SK-N-SH treated with all-trans-retinoic acid at 6 μM for 48 hours (cell line): ENCODE results near the gene RAB3B.

Experiments
- ATAC-seq: fragments of 200-7000 bp; cut with Tn5 transposase; 3 replicates; pipeline ENCODE4 v1.9.1; 2020; ENCODE audit warnings: mild to moderate bottlenecking, moderate library complexity
- BACH2 ChIP-seq: fragments of 250-450 bp; sonication (Bioruptor Pico); IDR thresholded peaks from 2 replicates; pipeline ENCODE4 v1.9.0; 2021; ENCODE audit warnings: mild to moderate bottlenecking, borderline replicate concordance
- CREB5 ChIP-seq: fragments of 250-450 bp; sonication (Bioruptor Pico); IDR thresholded peaks from 2 replicates; pipeline ENCODE4 v1.5.1; 2020; ENCODE audit warnings: low read depth, mild to moderate bottlenecking, moderate library complexity
- CSRNP3 ChIP-seq: fragments of 250-450 bp; sonication (Bioruptor Pico); IDR thresholded peaks from 2 replicates; pipeline ENCODE4 v1.5.1; 2021; ENCODE audit warnings: mild to moderate bottlenecking, moderate library complexity
- ESRRG ChIP-seq: fragments of 250-450 bp; sonication (Bioruptor Pico); IDR thresholded peaks from 2 replicates; pipeline ENCODE4 v1.6.1; 2021; ENCODE audit warnings: mild to moderate bottlenecking
- GLIS3 ChIP-seq: fragments of 250-450 bp; sonication (Bioruptor Pico); IDR thresholded peaks from 2 replicates; pipeline ENCODE4 v1.5.0; 2020; ENCODE audit warnings: mild to moderate bottlenecking, moderate library complexity
- ISL1 ChIP-seq: fragments of 250-450 bp; sonication (Bioruptor Pico); IDR thresholded peaks from 2 replicates; pipeline ENCODE4 v2.1.2; 2022; ENCODE audit warnings: mild to moderate bottlenecking, moderate library complexity
- OSR1 ChIP-seq: fragments of 250-450 bp; sonication (Bioruptor Pico); IDR thresholded peaks from 2 replicates; pipeline ENCODE4 v1.8.0; 2022; ENCODE audit warnings: moderate library complexity, mild to moderate bottlenecking, inconsistent platforms
- POU6F1 ChIP-seq: fragments of 250-450 bp; sonication (Bioruptor Pico); IDR thresholded peaks from 2 replicates; pipeline ENCODE4 v1.8.0; 2021; ENCODE audit warnings: low read depth, mild to moderate bottlenecking, moderate library complexity, borderline replicate concordance
- PPARA ChIP-seq: fragments of 250-450 bp; sonication (Bioruptor Pico); IDR thresholded peaks from 2 replicates; pipeline ENCODE4 v1.5.0; 2020; ENCODE audit warnings: mild to moderate bottlenecking, borderline replicate concordance
- RARB ChIP-seq: fragments of 250-450 bp; sonication (Bioruptor Pico); IDR thresholded peaks from 2 replicates; pipeline ENCODE4 v1.8.0; 2021; ENCODE audit warnings: mild to moderate bottlenecking, moderate library complexity
- SNAI2 ChIP-seq: fragments of 250-450 bp; sonication (Bioruptor Pico); IDR thresholded peaks from 2 replicates; pipeline ENCODE4 v1.5.0; 2020; ENCODE audit warnings: mild to moderate bottlenecking, moderate library complexity
- TCF4 ChIP-seq: fragments of 250-450 bp; sonication (Bioruptor Pico); IDR thresholded peaks from 2 replicates; pipeline ENCODE4 v1.8.0; 2021; ENCODE audit warnings: mild to moderate bottlenecking, moderate library complexity, borderline replicate concordance
- TOX ChIP-seq: fragments of 250-450 bp; sonication (Bioruptor Pico); IDR thresholded peaks from 2 replicates; pipeline ENCODE4 v1.8.0; 2021; ENCODE audit warnings: mild to moderate bottlenecking, moderate library complexity, borderline replicate concordance
- TSHZ2 ChIP-seq: fragments of 250-450 bp; sonication (Bioruptor Pico); IDR thresholded peaks from 2 replicates; pipeline ENCODE4 v1.5.0; 2020; ENCODE audit warnings: mild to moderate bottlenecking, moderate library complexity
- ZFP3 ChIP-seq: fragments of 250-450 bp; sonication (Bioruptor Pico); IDR thresholded peaks from 2 replicates; pipeline ENCODE4 v1.5.0; 2020; ENCODE audit warnings: mild to moderate bottlenecking, moderate library complexity
- ZFP30 ChIP-seq: fragments of 450-650 bp; formaldehyde crosslinking; IDR thresholded peaks from 2 replicates; pipeline ENCODE4 v1.5.0; 2022; ENCODE audit warnings: mild to moderate bottlenecking, moderate library complexity
- ZNF70 ChIP-seq: fragments of 450-650 bp; formaldehyde crosslinking; IDR thresholded peaks from 2 replicates; pipeline ENCODE4 v1.5.0; 2020; ENCODE audit warnings: mild to moderate bottlenecking, moderate library complexity
- ZNF8 ChIP-seq: fragments of 450-650 bp; formaldehyde crosslinking; IDR thresholded peaks from 2 replicates; pipeline ENCODE4 v1.5.0; 2020; ENCODE audit warnings: mild to moderate bottlenecking, moderate library complexity

The RAB3B gene

GRCh38 chr1:51924455-51924854, 66.0 kb downstream of the RAB3B start:
- TF ChIP-seq ZFP3 (no peak), TCF4 (CRISPR knock-in tag) (no peak), SNAI2 (CRISPR knock-in tag) (no peak), GLIS3 (CRISPR knock-in tag) (no peak), PPARA (no peak), ESRRG (CRISPR knock-in tag) (no peak), OSR1 (no peak), BACH2 (CRISPR knock-in tag) (no peak), TSHZ2 (CRISPR knock-in tag) (no peak)
- TF ChIP-seq, all 23 proteins: peak for 0
- ATAC-seq: peak; percentile 23; the same call in 2 of the 3 replicates

- no peak for ATAC-seq
- TF ChIP-seq SNAI2 (CRISPR knock-in tag): no peak
- no peak for TF ChIP-seq ESRRG (CRISPR knock-in tag)
- TF ChIP-seq ISL1 (CRISPR knock-in tag): no peak
- no peak for TF ChIP-seq ZNF8 (CRISPR knock-in tag)
- no peak for TF ChIP-seq TOX (CRISPR knock-in tag)
- no peak for TF ChIP-seq CREB5 (CRISPR knock-in tag)
- no peak for TF ChIP-seq POU6F1 (CRISPR knock-in tag)
- TF ChIP-seq ZFP30 (CRISPR knock-in tag): no peak
- no peak for TF ChIP-seq RARB (CRISPR knock-in tag)
These were observed 68.5 kb downstream of the RAB3B start for GRCh38 chr1:51922040-51922439.

- no peak for TF ChIP-seq OSR1
- no peak for TF ChIP-seq SNAI2 (CRISPR knock-in tag)
- TF ChIP-seq TSHZ2 (CRISPR knock-in tag): no peak
- TF ChIP-seq ZFP30 (CRISPR knock-in tag): no peak
- TF ChIP-seq CSRNP3: no peak
- no peak for TF ChIP-seq BACH2 (CRISPR knock-in tag)
- ATAC-seq: no peak
These were observed 70.4 kb downstream of the RAB3B start for GRCh38 chr1:51920130-51920529.

- no peak for ATAC-seq
- TF ChIP-seq RARB (CRISPR knock-in tag): no peak
- TF ChIP-seq GLIS3 (CRISPR knock-in tag): no peak
- TF ChIP-seq TSHZ2 (CRISPR knock-in tag): no peak
- TF ChIP-seq ZFP30 (CRISPR knock-in tag): no peak
- TF ChIP-seq CREB5 (CRISPR knock-in tag): no peak
- no peak for TF ChIP-seq ZFP3
- TF ChIP-seq ZNF8 (CRISPR knock-in tag): no peak
- no peak for TF ChIP-seq ZNF70 (CRISPR knock-in tag)
- no peak for TF ChIP-seq POU6F1 (CRISPR knock-in tag)
These were observed 70.8 kb downstream of the RAB3B start for GRCh38 chr1:51919684-51920083.
